ENCODE results near the gene INTS6L.
"Not testable (repeated sequence)": the region's sequence is repeated elsewhere in the genome, so short reads cannot be mapped to it uniquely, and the experiment has no call there.

INTS6L gene

DNA sequence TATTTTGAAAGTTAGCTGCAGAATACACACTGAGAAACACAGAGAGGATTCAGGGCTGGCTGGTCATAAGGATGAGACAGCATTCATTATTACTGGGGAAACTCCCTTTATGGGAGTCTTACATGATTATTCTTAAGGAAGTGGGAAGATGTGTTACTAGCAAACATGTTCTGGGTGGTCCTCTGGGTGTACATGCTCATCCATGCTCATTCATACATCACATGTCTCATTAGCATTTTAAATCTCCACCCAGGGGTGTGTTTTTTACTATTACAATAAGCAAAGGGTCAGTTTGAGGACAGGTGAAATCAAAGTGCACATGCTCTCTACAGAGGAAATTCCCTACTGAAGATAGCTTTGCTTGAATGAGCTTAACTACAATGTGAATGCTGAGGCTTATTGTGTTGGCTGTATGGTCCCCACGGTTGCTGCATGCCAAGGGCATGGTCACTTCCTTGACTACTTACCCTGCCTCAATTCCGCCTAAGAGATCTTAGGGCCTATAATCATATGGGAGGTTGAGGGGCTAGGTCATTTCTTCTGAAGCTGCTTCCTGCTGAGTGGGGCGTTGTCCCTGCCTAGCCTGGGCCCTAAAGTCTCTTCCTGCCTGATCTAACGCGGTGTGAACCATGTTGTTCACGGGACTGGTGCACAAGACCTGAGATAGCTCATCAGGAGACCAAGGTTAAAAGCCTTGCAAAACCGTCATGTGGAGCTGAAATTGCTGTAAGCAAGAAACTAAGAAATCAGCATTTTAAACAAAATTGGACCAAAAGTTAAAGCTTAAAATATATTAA lies 104.1 kb downstream of the INTS6L start:
- not testable (repeated sequence) for DNase-seq (ENCODE audit: low spot score)

DNA sequence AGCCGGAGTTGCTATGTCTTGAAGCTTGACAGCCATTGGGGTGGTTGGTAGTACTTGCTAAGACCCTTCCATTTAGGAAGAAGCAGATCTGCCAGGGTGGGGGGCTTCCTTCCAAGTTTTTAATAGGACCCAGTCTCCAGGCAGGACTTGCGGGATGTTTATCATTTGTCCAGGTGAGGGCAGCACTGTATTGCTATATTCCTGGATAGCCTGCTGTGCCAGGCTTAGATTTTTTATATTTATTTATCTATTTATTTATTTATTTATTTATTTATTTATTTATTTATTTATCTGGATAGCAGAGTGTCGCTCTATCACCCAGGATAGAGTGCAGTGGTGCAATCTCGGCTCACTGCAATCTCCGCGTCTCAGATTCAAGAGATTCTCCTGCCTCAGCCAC lies 105.5 kb downstream of the INTS6L start:
- no peak for DNase-seq (ENCODE audit: low spot score)

GRCh38 chrX:135629342-135629741 lies 108.9 kb downstream of the INTS6L start:
- DNase-seq (ENCODE audit: low spot score) = no peak
